Epithelial cell of esophagus (primary cell): ENCODE data around the gene ACSL4.

Source experiments
- DNase-seq: peaks from one replicate; pipeline ENCODE4 v3.0.0; 2010; ENCODE audit warnings: low read depth
- H3K4me3 ChIP-seq: 2 replicates; pipeline ENCODE4 v1.5.1; 2011; ENCODE audit warnings: mild to moderate bottlenecking, low read length, control low read depth
- TF ChIP-seq, protein P1 (sequence below): IDR thresholded peaks from 2 replicates; pipeline ENCODE4 v1.5.1; 2011; ENCODE audit warnings: low read depth, mild to moderate bottlenecking, low read length, control low read depth, inconsistent platforms; ENCODE audit not compliant: insufficient read depth; ENCODE audit errors: missing control alignments

The ACSL4 gene

DNA sequence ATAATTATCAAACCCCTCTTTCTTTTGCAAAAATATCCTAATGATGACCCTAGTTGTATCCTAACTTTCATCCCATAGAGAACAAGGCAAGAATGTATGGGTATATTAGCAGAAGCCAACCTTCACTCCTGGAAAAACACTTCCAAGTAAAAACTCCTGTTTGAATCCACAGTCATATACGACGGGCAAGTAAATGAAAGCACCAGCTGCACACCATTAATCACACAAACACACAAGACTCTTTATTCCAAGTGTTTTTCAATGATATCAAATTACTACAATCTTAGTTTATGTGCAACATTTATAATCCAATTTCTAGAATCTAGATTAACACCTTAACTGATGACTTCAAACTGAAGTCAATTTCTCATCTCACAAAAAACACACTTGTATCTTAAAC is 22.9 kb downstream of the ACSL4 start:
- TF ChIP-seq, protein P1, sequence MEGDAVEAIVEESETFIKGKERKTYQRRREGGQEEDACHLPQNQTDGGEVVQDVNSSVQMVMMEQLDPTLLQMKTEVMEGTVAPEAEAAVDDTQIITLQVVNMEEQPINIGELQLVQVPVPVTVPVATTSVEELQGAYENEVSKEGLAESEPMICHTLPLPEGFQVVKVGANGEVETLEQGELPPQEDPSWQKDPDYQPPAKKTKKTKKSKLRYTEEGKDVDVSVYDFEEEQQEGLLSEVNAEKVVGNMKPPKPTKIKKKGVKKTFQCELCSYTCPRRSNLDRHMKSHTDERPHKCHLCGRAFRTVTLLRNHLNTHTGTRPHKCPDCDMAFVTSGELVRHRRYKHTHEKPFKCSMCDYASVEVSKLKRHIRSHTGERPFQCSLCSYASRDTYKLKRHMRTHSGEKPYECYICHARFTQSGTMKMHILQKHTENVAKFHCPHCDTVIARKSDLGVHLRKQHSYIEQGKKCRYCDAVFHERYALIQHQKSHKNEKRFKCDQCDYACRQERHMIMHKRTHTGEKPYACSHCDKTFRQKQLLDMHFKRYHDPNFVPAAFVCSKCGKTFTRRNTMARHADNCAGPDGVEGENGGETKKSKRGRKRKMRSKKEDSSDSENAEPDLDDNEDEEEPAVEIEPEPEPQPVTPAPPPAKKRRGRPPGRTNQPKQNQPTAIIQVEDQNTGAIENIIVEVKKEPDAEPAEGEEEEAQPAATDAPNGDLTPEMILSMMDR = no peak
- DNase-seq = no peak
- no peak overlapping the region for H3K4me3 ChIP-seq

DNA sequence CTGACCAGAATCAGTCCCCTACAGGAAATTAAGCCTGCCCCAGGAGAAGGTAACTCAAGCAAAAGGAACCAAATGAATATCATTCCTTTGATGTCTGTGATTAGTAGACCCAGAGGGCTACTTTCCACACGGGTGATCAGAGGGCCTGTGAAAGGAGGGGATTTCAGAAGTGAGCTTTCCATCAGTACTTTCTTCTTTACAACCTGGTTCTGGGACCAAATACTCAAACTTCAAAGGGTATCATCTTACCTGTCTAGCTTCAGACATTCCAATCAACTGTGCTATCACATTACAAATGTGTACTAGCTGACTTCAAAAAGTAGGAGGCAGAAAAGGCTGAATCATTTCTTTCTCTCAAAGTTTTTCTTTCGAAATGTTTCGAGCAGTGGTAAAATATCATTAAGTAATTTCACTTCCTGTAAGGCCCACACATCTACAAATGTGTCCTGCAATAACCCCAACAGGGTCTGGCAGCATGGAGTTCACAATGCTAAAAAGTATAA is 23.9 kb downstream of the ACSL4 start:
- peak; percentile 63 for DNase-seq
- TF ChIP-seq, protein P1 = no peak
- no peak overlapping the region for H3K4me3 ChIP-seq

DNA sequence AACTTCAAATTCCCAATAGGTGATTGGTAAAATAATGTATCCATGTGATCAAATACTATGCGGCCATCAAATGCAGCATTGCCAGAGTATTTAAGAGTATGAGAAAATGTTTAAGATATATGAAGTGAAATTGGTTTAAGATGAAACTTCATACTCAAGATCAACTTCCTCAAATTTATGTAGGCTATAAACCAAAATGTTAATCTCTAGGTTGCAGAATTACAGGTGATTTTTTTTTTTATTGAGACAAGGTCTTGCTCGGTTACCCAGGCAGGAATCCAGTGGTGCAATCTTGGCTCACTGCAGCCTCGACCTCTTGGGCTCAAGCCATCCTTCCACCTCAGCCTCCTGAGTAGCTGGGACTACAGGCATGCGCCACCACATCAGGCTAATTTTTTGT is 25.3 kb downstream of the ACSL4 start:
- no peak overlapping the region for H3K4me3 ChIP-seq
- TF ChIP-seq, protein P1 = no peak

DNA sequence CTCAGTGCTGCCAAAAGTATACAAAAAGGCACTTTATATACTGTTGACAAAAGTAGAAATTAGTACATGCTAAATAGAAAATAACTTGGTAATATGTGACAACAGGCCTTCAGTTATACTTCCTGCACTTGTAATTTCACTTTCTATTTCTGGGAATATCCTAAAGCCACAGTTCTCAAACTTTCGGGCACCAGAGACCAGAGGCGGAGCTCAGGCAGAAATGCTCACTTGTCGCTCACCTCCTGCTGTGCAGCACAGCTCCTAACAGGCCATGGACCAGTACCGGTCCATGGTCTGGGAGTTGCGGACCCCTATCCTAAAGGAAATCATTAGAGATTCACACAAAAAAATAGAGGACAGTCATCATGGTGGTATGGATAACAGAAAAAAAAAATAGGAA is 25.7 kb downstream of the ACSL4 start:
- TF ChIP-seq, protein P1 = no peak
- DNase-seq = no peak
- no peak overlapping the region for H3K4me3 ChIP-seq

More for the DNA sequence above, 25.3 kb downstream of the ACSL4 start:
- DNase-seq = no peak

DNA sequence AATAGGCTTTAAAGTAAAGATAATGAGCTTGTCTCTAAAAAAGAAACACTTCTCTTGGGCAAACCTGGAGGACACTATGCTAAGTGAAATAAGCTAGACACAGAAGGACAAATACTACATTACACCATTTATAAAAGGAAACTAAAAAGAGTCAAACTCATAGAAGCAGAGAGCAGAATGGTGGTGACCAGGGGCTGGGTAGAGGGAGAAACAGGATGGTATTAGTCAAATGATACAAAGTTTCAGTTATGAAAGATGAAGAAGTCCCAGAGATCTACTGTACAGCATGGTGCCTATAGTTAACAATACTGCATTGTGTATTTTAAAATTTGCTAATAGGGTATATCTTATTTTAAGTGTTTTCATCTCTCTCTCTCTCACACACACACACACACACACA is 28.5 kb downstream of the ACSL4 start:
- TF ChIP-seq, protein P1 = no peak
- H3K4me3 ChIP-seq = no peak overlapping the region
- no peak for DNase-seq

DNA sequence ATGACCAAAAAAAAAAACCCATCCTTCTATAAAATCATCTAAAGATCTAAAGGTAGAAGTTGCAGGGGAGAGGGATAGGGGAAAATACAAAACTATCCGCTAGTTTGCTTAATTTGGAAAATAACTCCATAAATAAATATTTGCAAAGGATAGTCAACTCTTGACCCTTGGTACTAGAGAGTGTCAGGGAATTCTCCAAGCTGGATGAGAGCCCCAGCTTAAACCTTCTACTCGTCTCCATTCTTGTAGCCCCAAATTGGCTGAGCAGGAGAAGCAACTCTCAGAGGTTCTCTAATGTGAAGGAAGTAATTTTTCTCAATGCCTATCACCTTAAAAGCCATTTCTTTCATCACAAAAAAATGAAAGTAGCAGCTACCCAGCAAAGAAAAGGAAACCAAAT is 35.2 kb downstream of the ACSL4 start:
- no peak overlapping the region for H3K4me3 ChIP-seq
- TF ChIP-seq, protein P1 = no peak
- no peak for DNase-seq

DNA sequence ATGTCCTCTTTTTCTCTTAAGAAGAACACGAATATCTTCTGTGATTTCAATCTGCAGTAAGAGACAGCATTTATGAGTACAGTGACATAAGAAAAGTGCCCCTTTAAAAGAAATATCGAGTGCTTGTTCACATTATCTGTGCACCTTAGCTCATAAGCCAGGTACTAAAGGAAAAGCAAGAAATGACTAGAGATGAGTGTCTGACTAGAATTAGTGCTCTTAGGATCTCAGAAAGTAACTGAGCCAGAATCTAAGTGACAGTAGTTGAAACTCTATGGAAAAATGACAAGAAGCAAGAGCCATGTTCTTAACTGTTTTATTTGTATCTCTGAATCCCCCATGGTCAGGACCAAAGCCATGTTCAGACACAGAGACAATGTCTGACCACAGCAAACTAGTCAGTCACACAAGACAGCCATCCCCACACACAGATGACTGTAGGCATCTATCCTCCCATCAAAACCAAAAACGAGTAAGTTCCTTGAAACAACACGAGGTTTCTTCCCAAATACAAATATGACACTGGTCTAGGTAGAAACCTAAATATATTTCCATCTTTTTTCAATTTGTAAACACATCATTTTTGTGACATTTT is 36.8 kb downstream of the ACSL4 start:
- DNase-seq = no peak
- no peak overlapping the region for H3K4me3 ChIP-seq
- TF ChIP-seq, protein P1 = no peak
